HepG2 (cell line): ENCODE data around the gene YIPF1. TPM values are rescaled to one million over a fixed set of nuclear protein-coding genes. Genes with fewer than 3 reads are reported as not detected.

Source experiments
- ARNTL ChIP-seq: sonication (generic); formaldehyde crosslinking; IDR thresholded peaks from 2 replicates; pipeline ENCODE4 v1.4.0; 2020; ENCODE audit warnings: mild to moderate bottlenecking, missing genetic modification reagents
- ASH2L ChIP-seq: fragments of 300-600, 200-600 bp; sonication (generic); IDR thresholded peaks from 2 replicates; pipeline ENCODE4 v1.7.0; 2017; ENCODE audit warnings: low read depth, mild to moderate bottlenecking, moderate library complexity, mixed read lengths, low read length; ENCODE audit not compliant: insufficient read length
- GTF2F1 ChIP-seq: fragments of 150-350 bp; IDR thresholded peaks from 2 replicates; pipeline ENCODE4 v1.6.1; 2014; ENCODE audit warnings: low read length
- KDM4B ChIP-seq: sonication (generic); formaldehyde crosslinking; IDR thresholded peaks from 2 replicates; pipeline ENCODE4 v1.4.0; 2020; ENCODE audit warnings: missing genetic modification reagents
- MED1 ChIP-seq: sonication (generic); formaldehyde crosslinking; IDR thresholded peaks from 2 replicates; pipeline ENCODE4 v1.4.0; 2020; ENCODE audit warnings: missing genetic modification reagents
- MIER2 ChIP-seq: IDR thresholded peaks from 2 replicates; pipeline ENCODE4 v1.6.1; 2016; ENCODE audit warnings: missing biosample characterization, missing genetic modification reagents
- NFKB2 ChIP-seq: sonication (generic); formaldehyde crosslinking; IDR thresholded peaks from 2 replicates; pipeline ENCODE4 v1.4.0; 2020; ENCODE audit warnings: missing genetic modification reagents, borderline replicate concordance
- PHF8 ChIP-seq: sonication (generic); formaldehyde crosslinking; IDR thresholded peaks from 2 replicates; pipeline ENCODE4 v1.5.0; 2020; ENCODE audit warnings: missing genetic modification reagents
- RNF2 ChIP-seq: fragments of 450-650 bp; conservative IDR thresholded peaks from 2 replicates; pipeline ENCODE4 v1.6.1; 2016; ENCODE audit warnings: low read depth
- SMARCC2 ChIP-seq: fragments of 450-650 bp; IDR thresholded peaks from 2 replicates; pipeline ENCODE4 v1.6.1; 2017; ENCODE audit warnings: antibody characterized with exemption, mild to moderate bottlenecking
- SPEN ChIP-seq: sonication (generic); formaldehyde crosslinking; IDR thresholded peaks from 2 replicates; pipeline ENCODE4 v1.5.1; 2020; ENCODE audit warnings: low read depth, mild to moderate bottlenecking, missing genetic modification reagents
- ZNF20 ChIP-seq: sonication (generic); formaldehyde crosslinking; IDR thresholded peaks from 2 replicates; pipeline ENCODE4 v1.4.0; 2020; ENCODE audit warnings: mild to moderate bottlenecking, moderate library complexity, missing genetic modification reagents
- ZNF263 ChIP-seq: sonication (generic); formaldehyde crosslinking; IDR thresholded peaks from 2 replicates; pipeline ENCODE4 v1.4.0; 2020; ENCODE audit warnings: missing genetic modification reagents
- ZNF558 ChIP-seq: sonication (generic); formaldehyde crosslinking; IDR thresholded peaks from 2 replicates; pipeline ENCODE4 v1.9.0; 2022; ENCODE audit warnings: mild to moderate bottlenecking, missing genetic modification reagents, borderline replicate concordance
- ZZZ3 ChIP-seq: sonication (generic); formaldehyde crosslinking; IDR thresholded peaks from 2 replicates; pipeline ENCODE4 v1.4.0; 2020; ENCODE audit warnings: missing genetic modification reagents, mild to moderate bottlenecking, borderline replicate concordance
- polyA plus RNA-seq, 8 experiments: library from polyadenylated mRNA; depleted of rRNA in 3 of 8; stranded (reverse) in 7 of 8; unstranded in 1 of 8; fragments of >200 nt; fragmentation: Illumina TruSeq in 4 of 8; extraction: Trizol in 4 of 8; gene quantifications; 2 replicates each; pipeline versions ENCODE4 v1.2.1 to v1.2.3, GENCODE V29; 2011 to 2016; ENCODE audit warnings: low read depth in 4 of 8, missing spikeins in 1 of 8, mixed read lengths in 1 of 8; ENCODE audit not compliant: insufficient read depth in 1 of 8
- total RNA-seq, 5 experiments: library from RNA; depleted of rRNA; stranded (reverse); fragments of >200 nt; fragmentation: Illumina TruSeq; extraction: Trizol; gene quantifications; 2 replicates each; pipeline ENCODE4 v1.2.3, GENCODE V29; 2016; ENCODE audit warnings: low read depth in 1 of 5
- TF ChIP-seq, protein P1 (sequence below): IDR thresholded peaks from 2 replicates; pipeline ENCODE4 v1.6.1; 2012; ENCODE audit warnings: inconsistent platforms
- TF ChIP-seq, protein P2 (sequence below): sonication (generic); formaldehyde crosslinking; IDR thresholded peaks from 2 replicates; pipeline ENCODE4 v1.4.0; 2020; ENCODE audit warnings: missing genetic modification reagents, low read depth, mild to moderate bottlenecking, borderline replicate concordance
- TF ChIP-seq, protein P3 (sequence below): sonication (generic); formaldehyde crosslinking; IDR thresholded peaks from 2 replicates; pipeline ENCODE4 v1.8.1; 2023; ENCODE audit warnings: mild to moderate bottlenecking, moderate library complexity, missing genetic modification reagents
- TF ChIP-seq, protein P4 (sequence below): sonication (generic); formaldehyde crosslinking; conservative IDR thresholded peaks from 2 replicates; pipeline ENCODE4 v1.8.0; 2022; ENCODE audit warnings: missing genetic modification reagents
- TF ChIP-seq, protein P5 (sequence below): sonication (generic); formaldehyde crosslinking; IDR thresholded peaks from 2 replicates; pipeline ENCODE4 v1.5.1; 2020; ENCODE audit warnings: missing genetic modification reagents, mild to moderate bottlenecking, borderline replicate concordance
- TF ChIP-seq, protein P6 (sequence below): sonication (generic); formaldehyde crosslinking; IDR thresholded peaks from 2 replicates; pipeline ENCODE4 v1.4.0; 2020; ENCODE audit warnings: mild to moderate bottlenecking, missing genetic modification reagents

YIPF1 gene
- total and polyA plus RNA-seq, 2 of the 13 experiments (the other 11 are each of a cell fraction or from before 2014, with no cell fraction given), result 21.1 to 31.9 TPM

DNA sequence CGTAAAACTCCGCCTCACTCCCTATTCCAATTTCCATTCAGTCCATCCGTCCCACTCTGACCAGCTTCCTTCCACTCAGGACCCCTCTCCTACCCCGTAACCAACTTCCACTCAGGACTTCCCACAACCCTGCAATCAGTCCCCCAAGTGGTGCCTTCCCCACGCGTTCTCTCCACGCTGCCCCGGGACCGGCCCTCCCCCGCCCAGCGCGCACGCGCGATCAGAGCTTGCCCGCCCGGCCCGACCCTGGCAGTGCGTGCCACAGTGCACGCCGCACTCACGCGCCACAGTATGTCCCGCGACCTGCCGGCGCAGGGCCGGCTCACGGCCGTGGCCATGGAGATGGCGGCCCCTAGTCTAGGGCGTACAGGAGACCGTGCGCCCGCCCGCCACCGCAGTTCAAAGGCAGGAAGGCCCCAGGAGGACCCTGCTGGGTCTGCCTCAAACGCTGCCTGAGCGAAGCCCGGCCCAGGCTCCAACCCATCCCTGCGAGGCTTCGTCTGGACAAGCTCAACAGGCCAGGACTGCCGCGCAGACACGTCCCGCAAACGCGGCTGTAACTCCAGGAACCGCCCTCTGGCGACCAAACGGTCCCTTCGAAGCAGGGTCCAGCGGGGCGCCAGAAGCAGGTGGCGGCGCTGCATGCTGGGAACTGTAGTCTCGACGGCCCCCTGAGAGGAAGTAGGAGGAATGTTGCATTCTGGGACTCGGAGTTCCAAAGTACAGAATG, 51.5 kb downstream of the YIPF1 start, which contains the start of gene NDC1 (continued):
- TF ChIP-seq, protein P1, sequence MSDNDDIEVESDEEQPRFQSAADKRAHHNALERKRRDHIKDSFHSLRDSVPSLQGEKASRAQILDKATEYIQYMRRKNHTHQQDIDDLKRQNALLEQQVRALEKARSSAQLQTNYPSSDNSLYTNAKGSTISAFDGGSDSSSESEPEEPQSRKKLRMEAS, result peak; percentile 95
- TF ChIP-seq ZNF263 (0 out of 2 replicates have a peak, but pooled peaks have one; percentile 56), KDM4B (peak; percentile 83; the same call in 1 of the 2 replicates), RNF2 (peak; percentile 93), SMARCC2 (no peak), ZZZ3 (CRISPR knock-in tag) (peak; percentile 89; the same call in 1 of the 2 replicates), MED1 (CRISPR knock-in tag) (peak; percentile 62), MIER2 (CRISPR knock-in tag) (0 out of 2 replicates have a peak, but pooled peaks have one; percentile 53), ASH2L (peak; percentile 94), ZNF558 (CRISPR knock-in tag) (peak; percentile 89; the same call in 1 of the 2 replicates), GTF2F1 (no peak), PHF8 (CRISPR knock-in tag) (peak; percentile 88), NFKB2 (CRISPR knock-in tag) (peak; percentile 96), SPEN (CRISPR knock-in tag) (peak; percentile 92), ARNTL (CRISPR knock-in tag) (peak; percentile 73; the same call in 1 of the 2 replicates), ZNF20 (CRISPR knock-in tag) (0 out of 2 replicates have a peak, but pooled peaks have one; percentile 37)
- TF ChIP-seq, protein P2, sequence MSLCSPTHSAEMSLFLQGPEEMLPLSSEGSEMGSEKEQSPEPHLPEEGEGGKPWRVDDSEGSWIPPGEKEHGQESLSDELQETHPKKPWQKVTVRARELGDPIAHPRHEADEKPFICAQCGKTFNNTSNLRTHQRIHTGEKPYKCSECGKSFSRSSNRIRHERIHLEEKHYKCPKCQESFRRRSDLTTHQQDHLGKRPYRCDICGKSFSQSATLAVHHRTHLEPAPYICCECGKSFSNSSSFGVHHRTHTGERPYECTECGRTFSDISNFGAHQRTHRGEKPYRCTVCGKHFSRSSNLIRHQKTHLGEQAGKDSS (CRISPR knock-in tag), result peak; percentile 91; the same call in 1 of the 2 replicates
- TF ChIP-seq, protein P3, sequence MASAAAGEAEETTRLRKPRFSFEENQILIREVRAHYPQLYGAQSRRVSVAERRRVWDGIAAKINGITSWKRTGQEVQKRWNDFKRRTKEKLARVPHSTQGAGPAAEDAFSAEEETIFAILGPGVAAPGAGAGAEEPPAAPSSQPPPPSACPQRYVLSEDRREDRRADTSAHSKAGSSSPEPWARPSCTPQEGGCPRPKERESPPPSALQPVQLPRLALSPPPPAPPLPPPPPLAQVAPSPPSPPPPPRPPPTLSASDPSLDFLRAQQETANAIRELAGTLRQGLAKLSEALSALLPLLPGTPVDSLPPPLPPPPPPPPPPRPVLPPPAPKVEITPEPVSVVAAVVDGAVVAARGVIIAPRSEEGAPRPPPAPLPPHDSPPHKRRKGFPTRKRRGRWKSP (CRISPR knock-in tag), result peak; percentile 88
- TF ChIP-seq, protein P4, sequence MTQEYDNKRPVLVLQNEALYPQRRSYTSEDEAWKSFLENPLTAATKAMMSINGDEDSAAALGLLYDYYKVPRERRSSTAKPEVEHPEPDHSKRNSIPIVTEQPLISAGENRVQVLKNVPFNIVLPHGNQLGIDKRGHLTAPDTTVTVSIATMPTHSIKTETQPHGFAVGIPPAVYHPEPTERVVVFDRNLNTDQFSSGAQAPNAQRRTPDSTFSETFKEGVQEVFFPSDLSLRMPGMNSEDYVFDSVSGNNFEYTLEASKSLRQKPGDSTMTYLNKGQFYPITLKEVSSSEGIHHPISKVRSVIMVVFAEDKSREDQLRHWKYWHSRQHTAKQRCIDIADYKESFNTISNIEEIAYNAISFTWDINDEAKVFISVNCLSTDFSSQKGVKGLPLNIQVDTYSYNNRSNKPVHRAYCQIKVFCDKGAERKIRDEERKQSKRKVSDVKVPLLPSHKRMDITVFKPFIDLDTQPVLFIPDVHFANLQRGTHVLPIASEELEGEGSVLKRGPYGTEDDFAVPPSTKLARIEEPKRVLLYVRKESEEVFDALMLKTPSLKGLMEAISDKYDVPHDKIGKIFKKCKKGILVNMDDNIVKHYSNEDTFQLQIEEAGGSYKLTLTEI (CRISPR knock-in tag), result no peak
- TF ChIP-seq, protein P5, sequence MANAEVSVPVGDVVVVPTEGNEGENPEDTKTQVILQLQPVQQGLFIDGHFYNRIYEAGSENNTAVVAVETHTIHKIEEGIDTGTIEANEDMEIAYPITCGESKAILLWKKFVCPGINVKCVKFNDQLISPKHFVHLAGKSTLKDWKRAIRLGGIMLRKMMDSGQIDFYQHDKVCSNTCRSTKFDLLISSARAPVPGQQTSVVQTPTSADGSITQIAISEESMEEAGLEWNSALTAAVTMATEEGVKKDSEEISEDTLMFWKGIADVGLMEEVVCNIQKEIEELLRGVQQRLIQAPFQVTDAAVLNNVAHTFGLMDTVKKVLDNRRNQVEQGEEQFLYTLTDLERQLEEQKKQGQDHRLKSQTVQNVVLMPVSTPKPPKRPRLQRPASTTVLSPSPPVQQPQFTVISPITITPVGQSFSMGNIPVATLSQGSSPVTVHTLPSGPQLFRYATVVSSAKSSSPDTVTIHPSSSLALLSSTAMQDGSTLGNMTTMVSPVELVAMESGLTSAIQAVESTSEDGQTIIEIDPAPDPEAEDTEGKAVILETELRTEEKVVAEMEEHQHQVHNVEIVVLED, result peak; percentile 94
- TF ChIP-seq, protein P6, sequence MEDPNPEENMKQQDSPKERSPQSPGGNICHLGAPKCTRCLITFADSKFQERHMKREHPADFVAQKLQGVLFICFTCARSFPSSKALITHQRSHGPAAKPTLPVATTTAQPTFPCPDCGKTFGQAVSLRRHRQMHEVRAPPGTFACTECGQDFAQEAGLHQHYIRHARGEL (CRISPR knock-in tag), result 0 out of 2 replicates have a peak, but pooled peaks have one; percentile 46
